K562 (cell line): ENCODE data around the gene AGPAT3. TPM values are rescaled to one million over a fixed set of nuclear protein-coding genes. Genes with fewer than 3 reads are reported as not detected.

Experiments used
- ATAC-seq: fragments of 200-7000 bp; cut with Tn5 transposase; 3 replicates; pipeline ENCODE4 v1.9.1; 2020; ENCODE audit warnings: moderate library complexity
- BruUV-seq: library from RNA; stranded (reverse); fragments of 400-500 nt; replicated peaks from 2 replicates; lab custom pipeline; 2021; lab: Mats Ljungman, UMichigan
- CTCF ChIA-PET: fragments of 300-600 bp; formaldehyde crosslinking; extraction: SDS; loops from one replicate; lab custom pipeline; 2021; ENCODE audit warnings: low intra/inter-chr PET ratio; lab: Yijun Ruan, JAX
- POLR2A ChIA-PET: fragments of 300-600, 350-650 bp; sonication (Branson Sonifier 250); formaldehyde crosslinking; extraction: SDS; loops from one replicate; lab custom pipeline; 2021; ENCODE audit warnings: antibody characterized with exemption, inconsistent platforms; lab: Yijun Ruan, JAX
- DNase-seq, 4 experiments: peaks; one replicate each; pipeline versions ENCODE4 v3.0.0 to v3.0.0-alpha.2; 2011 to 2018; ENCODE audit warnings: low spot score in 3 of 4, mixed read lengths in 3 of 4; ENCODE audit errors: extremely low read depth in 1 of 4
- FAIRE-seq: peaks from 2 replicates; lab custom pipeline; 2011; peaks lifted over from hg19 to GRCh38; lab: Jason Lieb, UNC
- H2AFZ ChIP-seq: 2 replicates; pipeline ENCODE4 v1.6.0; 2011; ENCODE audit warnings: low read depth, low read length, control low read depth, inconsistent platforms
- H3K27ac ChIP-seq: fragments of 200-600 bp; 3 replicates; pipeline ENCODE4 v1.8.0; 2011; ENCODE audit warnings: low read depth, mild to moderate bottlenecking, control low read depth, inconsistent platforms, low read length, moderate library complexity, mixed read lengths; ENCODE audit errors: extremely low read depth
- H3K27me3 ChIP-seq, 2 experiments: fragments of 300-600 bp in 1 of 2; 2 replicates in 1 of 2; 3 replicates in 1 of 2; pipeline versions ENCODE4 v1.6.0 to v1.8.0; 2011; ENCODE audit warnings: inconsistent platforms in 2 of 2, low read length in 2 of 2, mild to moderate bottlenecking in 1 of 2, mixed read lengths in 1 of 2, moderate library complexity in 1 of 2; ENCODE audit not compliant: control insufficient read depth in 2 of 2, insufficient read depth in 2 of 2
- H3K36me3 ChIP-seq: fragments of 300-600 bp; 3 replicates; pipeline ENCODE4 v1.8.0; 2011; ENCODE audit warnings: mild to moderate bottlenecking, low read length, inconsistent platforms; ENCODE audit not compliant: control insufficient read depth, insufficient read depth
- H3K4me1 ChIP-seq, 2 experiments: fragments of 200-600 bp in 1 of 2; replicated peaks in 1 of 2; 2 replicates in 1 of 2; 3 replicates in 1 of 2; pipeline versions ENCODE4 v1.5.1 to v1.8.0; 2011; ENCODE audit warnings: inconsistent platforms in 2 of 2, low read length in 2 of 2, mild to moderate bottlenecking in 1 of 2, mixed read lengths in 1 of 2, moderate library complexity in 1 of 2; ENCODE audit not compliant: control insufficient read depth in 2 of 2, insufficient read depth in 2 of 2
- H3K4me2 ChIP-seq: 2 replicates; pipeline ENCODE4 v1.6.1; 2011; ENCODE audit warnings: low read length, control low read depth, inconsistent platforms, mixed read lengths; ENCODE audit not compliant: insufficient read depth
- H3K4me3 ChIP-seq: fragments of 200-600 bp; sonication (generic), shearing (Covaris generic); 2 replicates; pipeline ENCODE4 v1.5.1; 2016; ENCODE audit warnings: control low read depth, inconsistent platforms
- H3K79me2 ChIP-seq: fragments of 200-600 bp; 3 replicates; pipeline ENCODE4 v1.8.0; 2011; ENCODE audit warnings: low read length, inconsistent platforms; ENCODE audit not compliant: control insufficient read depth, insufficient read depth
- H3K9ac ChIP-seq, 2 experiments: 2 replicates each; pipeline versions ENCODE4 v1.6.0 to v1.6.1; 2011; ENCODE audit warnings: low read depth in 2 of 2, low read length in 2 of 2, control low read depth in 1 of 2, inconsistent platforms in 1 of 2, mild to moderate bottlenecking in 1 of 2, mixed read lengths in 1 of 2; ENCODE audit not compliant: insufficient read depth in 1 of 2
- H3K9me1 ChIP-seq: one replicate; pipeline ENCODE4 v1.6.0; 2011; ENCODE audit warnings: inconsistent platforms, mild to moderate bottlenecking, low read length, moderate library complexity; ENCODE audit not compliant: control insufficient read depth, insufficient read depth
- H3K9me3 ChIP-seq: replicated peaks from 2 replicates; pipeline ENCODE4 v1.5.1; 2011; ENCODE audit warnings: low read depth, low read length, inconsistent platforms; ENCODE audit not compliant: control insufficient read depth, insufficient read depth
- H4K20me1 ChIP-seq: replicated peaks from 2 replicates; pipeline ENCODE4 v1.6.1; 2011; ENCODE audit warnings: low read length, inconsistent platforms, mixed read lengths; ENCODE audit not compliant: control insufficient read depth, insufficient read depth
- ARHGAP35 ChIP-seq: fragments of 450-650 bp; IDR thresholded peaks from 2 replicates; pipeline ENCODE4 v1.6.1; 2018; ENCODE audit not compliant: partially characterized antibody
- ARID1B ChIP-seq: fragments of 450-650 bp; IDR thresholded peaks from 2 replicates; pipeline ENCODE4 v1.6.1; 2016; ENCODE audit warnings: antibody characterized with exemption, mild to moderate bottlenecking, inconsistent platforms
- HDAC6 ChIP-seq: IDR thresholded peaks from 2 replicates; pipeline ENCODE4 v1.6.1; 2012; ENCODE audit warnings: low read depth, mild to moderate bottlenecking, control low read depth, inconsistent platforms, low read length, moderate library complexity
- MEIS2 ChIP-seq: fragments of 450-650 bp; IDR thresholded peaks from 2 replicates; pipeline ENCODE4 v1.6.1; 2014; ENCODE audit warnings: mild to moderate bottlenecking; ENCODE audit not compliant: partially characterized antibody
- TAF9B ChIP-seq: fragments of 450-650 bp; IDR thresholded peaks from 2 replicates; pipeline ENCODE4 v1.6.1; 2018; ENCODE audit warnings: mild to moderate bottlenecking; ENCODE audit not compliant: partially characterized antibody
- ZNF140 ChIP-seq: fragments of 250-450 bp; sonication (Bioruptor Pico); IDR thresholded peaks from 2 replicates; pipeline ENCODE4 v1.8.0; 2021; ENCODE audit warnings: moderate library complexity, mild to moderate bottlenecking, inconsistent platforms
- WGBS: fragments of 100-300 bp; shearing (Covaris generic); methylation state at CpG from one replicate; pipeline ENCODE4 v1.1.6; 2016; ENCODE audit warnings: low coverage, mixed read lengths; ENCODE audit not compliant: insufficient coverage; ENCODE audit errors: missing lambda C conversion rate; 5-methylcytosine and 5-hydroxymethylcytosine counted together
- in situ Hi-C: fragments of 300-500 bp; cut with MboI; formaldehyde crosslinking; loops from 4 replicates; pipeline ENCODE4 v1.15.0; 2018; ENCODE audit warnings: inconsistent platforms, mixed read lengths
- intact Hi-C: fragments of 100-400 bp; cut with micrococcal nuclease; formaldehyde crosslinking; loops from 2 replicates; pipeline ENCODE4 v1.14.2; 2022
- polyA plus RNA-seq, 8 experiments: library from polyadenylated mRNA; depleted of rRNA in 4 of 8; stranded (reverse) in 5 of 8; unstranded in 3 of 8; fragments of >200 nt; fragmentation: Nextera tagmentation in 2 of 8; fragmentation: Illumina TruSeq in 1 of 8; extraction: Ambion mirVana in 2 of 8; extraction: Trizol in 1 of 8; gene quantifications; 2 replicates each; pipeline versions ENCODE4 v1.2.1 to v1.2.3, GENCODE V29; 2011 to 2014; ENCODE audit warnings: inconsistent platforms in 1 of 8, missing spikeins in 1 of 8
- total RNA-seq, 7 experiments: library from RNA; depleted of rRNA in 6 of 7; stranded (reverse); fragments of >200 nt in 6 of 7; fragmentation: Illumina TruSeq in 2 of 7; extraction: Trizol in 2 of 7; gene quantifications; 2 replicates each; pipeline versions ENCODE4 v1.2.1 to v1.2.3, GENCODE V29; 2011 to 2021; ENCODE audit warnings: low replicate concordance in 1 of 7
- TF ChIP-seq, protein P1 (sequence below): fragments of 450-650 bp; IDR thresholded peaks from 2 replicates; pipeline ENCODE4 v1.6.1; 2016
- TF ChIP-seq, protein P2 (sequence below), 2 experiments: fragments of 200-800 bp in 1 of 2; sonication (Bioruptor generic) in 1 of 2; sonication (generic) in 1 of 2; formaldehyde crosslinking in 1 of 2; IDR thresholded peaks in 1 of 2; conservative IDR thresholded peaks in 1 of 2; 2 replicates each; pipeline versions ENCODE4 v1.5.0 to v1.6.1; 2016 to 2020; ENCODE audit warnings: missing compliant biosample characterization in 1 of 2, missing genetic modification characterization in 1 of 2, missing genetic modification reagents in 1 of 2
- TF ChIP-seq, protein P3 (sequence below): fragments of 450-650 bp; IDR thresholded peaks from 2 replicates; pipeline ENCODE4 v1.6.1; 2018; ENCODE audit warnings: mild to moderate bottlenecking, low read depth; ENCODE audit not compliant: partially characterized antibody
- TF ChIP-seq, protein P4 (sequence below): fragments of 450-650 bp; IDR thresholded peaks from 2 replicates; pipeline ENCODE4 v1.6.1; 2017; ENCODE audit warnings: antibody characterized with exemption, mild to moderate bottlenecking

Gene AGPAT3
- total and polyA plus RNA-seq, 9 of the 15 experiments (the other 6 are each of a cell fraction or from before 2014, with no cell fraction given), result 1.5 to 88.4 (median 35.7) TPM

DNA sequence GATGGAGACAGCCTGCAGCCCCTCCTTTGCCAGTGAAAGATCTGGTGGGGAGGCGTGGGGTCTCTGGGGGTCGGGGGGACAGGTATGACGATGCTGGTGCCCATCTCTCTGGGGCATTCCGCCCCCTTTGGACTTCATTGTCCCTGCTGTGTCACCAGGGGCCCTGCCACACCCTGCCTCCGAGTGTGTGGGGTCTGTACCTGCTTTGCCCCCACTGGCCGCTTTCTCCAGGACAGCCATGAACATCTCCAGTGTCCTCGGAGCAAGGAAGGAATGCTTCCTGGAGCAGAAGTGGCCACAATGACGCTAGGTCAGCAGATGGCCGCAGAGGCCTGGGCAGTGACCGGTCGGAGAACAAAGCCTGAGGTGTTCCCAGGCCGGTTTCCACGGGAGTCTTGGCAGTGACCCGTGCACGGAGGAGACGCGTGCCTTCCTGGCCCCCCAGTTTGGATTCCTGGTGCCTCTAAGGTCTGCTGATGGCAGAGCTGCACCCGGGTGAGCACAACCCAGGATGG is 128.5 kb downstream of the AGPAT3 start (continued):
- TF ChIP-seq, protein P1, sequence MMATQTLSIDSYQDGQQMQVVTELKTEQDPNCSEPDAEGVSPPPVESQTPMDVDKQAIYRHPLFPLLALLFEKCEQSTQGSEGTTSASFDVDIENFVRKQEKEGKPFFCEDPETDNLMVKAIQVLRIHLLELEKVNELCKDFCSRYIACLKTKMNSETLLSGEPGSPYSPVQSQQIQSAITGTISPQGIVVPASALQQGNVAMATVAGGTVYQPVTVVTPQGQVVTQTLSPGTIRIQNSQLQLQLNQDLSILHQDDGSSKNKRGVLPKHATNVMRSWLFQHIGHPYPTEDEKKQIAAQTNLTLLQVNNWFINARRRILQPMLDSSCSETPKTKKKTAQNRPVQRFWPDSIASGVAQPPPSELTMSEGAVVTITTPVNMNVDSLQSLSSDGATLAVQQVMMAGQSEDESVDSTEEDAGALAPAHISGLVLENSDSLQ, result no peak
- TF ChIP-seq HDAC6 (no peak), ARID1B (no peak), ARHGAP35 (no peak)
- TF ChIP-seq, protein P2, sequence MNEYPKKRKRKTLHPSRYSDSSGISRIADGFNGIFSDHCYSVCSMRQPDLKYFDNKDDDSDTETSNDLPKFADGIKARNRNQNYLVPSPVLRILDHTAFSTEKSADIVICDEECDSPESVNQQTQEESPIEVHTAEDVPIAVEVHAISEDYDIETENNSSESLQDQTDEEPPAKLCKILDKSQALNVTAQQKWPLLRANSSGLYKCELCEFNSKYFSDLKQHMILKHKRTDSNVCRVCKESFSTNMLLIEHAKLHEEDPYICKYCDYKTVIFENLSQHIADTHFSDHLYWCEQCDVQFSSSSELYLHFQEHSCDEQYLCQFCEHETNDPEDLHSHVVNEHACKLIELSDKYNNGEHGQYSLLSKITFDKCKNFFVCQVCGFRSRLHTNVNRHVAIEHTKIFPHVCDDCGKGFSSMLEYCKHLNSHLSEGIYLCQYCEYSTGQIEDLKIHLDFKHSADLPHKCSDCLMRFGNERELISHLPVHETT (CRISPR knock-in tag; conservative IDR thresholded peaks at IDR 0.05 in 1 of 2, IDR thresholded peaks at IDR 0.05 in 1 of 2), result no peak

DNA sequence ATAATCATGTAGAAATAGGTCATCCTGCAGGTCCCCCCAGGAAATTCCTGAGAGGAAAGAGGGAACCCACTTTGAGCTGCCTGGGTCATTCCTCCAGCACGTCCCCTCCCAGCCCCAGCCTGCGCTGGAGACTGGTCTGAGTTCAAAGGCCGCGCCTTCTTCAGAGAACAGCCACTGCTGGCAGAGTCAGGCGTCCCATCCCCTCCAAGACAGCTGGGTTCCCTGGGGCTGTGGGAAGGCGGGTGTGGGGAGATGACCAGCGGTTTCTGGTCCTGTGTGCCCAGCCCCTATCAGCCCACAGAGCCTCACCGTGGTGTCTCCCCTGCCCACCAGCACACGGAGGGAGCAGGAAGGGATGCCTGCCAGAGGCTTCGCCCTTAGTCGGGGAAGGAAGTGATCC is 129.1 kb downstream of the AGPAT3 start:
- FAIRE-seq (no peak), DNase-seq (no peak), ATAC-seq (peak; percentile 64)
- CTCF ChIA-PET, result no interaction called here
- Histone ChIP-seq H3K79me2 (no peaks in the 10 kb centered on the region), H3K27me3 (peaks cover 30 to 52% of the 10 kb centered on the region in 2 experiments), H2AFZ (no peak overlapping the region), H3K9ac (no peak overlapping the region), H3K4me1 (peaks cover 0 to 25% of the 10 kb centered on the region in 2 experiments; a peak in 2 of 5 replicates), H3K9me3 (no peaks in the 10 kb centered on the region; the same call in 1 of the 2 replicates), H3K36me3 (no peaks in the 10 kb centered on the region), H3K4me3 (no peak overlapping the region), H3K4me2 (no peak overlapping the region), H3K27ac (no peak overlapping the region), H3K9me1 (no peaks in the 10 kb centered on the region), H4K20me1 (no peaks in the 10 kb centered on the region)
- in situ Hi-C loops (no loop called here), intact Hi-C loops (no loop called here)
- 25% methylated on average over 11 of the region's 11 CpGs for WGBS
- BruUV-seq, result no TSS peak
- POLR2A ChIA-PET, result no interaction called here
- TF ChIP-seq, protein P3, sequence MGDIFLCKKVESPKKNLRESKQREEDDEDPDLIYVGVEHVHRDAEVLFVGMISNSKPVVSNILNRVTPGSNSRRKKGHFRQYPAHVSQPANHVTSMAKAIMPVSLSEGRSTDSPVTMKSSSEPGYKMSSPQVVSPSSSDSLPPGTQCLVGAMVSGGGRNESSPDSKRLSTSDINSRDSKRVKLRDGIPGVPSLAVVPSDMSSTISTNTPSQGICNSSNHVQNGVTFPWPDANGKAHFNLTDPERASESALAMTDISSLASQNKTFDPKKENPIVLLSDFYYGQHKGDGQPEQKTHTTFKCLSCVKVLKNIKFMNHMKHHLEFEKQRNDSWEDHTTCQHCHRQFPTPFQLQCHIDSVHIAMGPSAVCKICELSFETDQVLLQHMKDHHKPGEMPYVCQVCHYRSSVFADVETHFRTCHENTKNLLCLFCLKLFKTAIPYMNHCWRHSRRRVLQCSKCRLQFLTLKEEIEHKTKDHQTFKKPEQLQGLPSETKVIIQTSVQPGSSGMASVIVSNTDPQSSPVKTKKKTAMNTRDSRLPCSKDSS, result no peak
- TF ChIP-seq TAF9B (no peak), MEIS2 (no peak), ZNF140 (CRISPR knock-in tag) (no peak)
- TF ChIP-seq, protein P4, sequence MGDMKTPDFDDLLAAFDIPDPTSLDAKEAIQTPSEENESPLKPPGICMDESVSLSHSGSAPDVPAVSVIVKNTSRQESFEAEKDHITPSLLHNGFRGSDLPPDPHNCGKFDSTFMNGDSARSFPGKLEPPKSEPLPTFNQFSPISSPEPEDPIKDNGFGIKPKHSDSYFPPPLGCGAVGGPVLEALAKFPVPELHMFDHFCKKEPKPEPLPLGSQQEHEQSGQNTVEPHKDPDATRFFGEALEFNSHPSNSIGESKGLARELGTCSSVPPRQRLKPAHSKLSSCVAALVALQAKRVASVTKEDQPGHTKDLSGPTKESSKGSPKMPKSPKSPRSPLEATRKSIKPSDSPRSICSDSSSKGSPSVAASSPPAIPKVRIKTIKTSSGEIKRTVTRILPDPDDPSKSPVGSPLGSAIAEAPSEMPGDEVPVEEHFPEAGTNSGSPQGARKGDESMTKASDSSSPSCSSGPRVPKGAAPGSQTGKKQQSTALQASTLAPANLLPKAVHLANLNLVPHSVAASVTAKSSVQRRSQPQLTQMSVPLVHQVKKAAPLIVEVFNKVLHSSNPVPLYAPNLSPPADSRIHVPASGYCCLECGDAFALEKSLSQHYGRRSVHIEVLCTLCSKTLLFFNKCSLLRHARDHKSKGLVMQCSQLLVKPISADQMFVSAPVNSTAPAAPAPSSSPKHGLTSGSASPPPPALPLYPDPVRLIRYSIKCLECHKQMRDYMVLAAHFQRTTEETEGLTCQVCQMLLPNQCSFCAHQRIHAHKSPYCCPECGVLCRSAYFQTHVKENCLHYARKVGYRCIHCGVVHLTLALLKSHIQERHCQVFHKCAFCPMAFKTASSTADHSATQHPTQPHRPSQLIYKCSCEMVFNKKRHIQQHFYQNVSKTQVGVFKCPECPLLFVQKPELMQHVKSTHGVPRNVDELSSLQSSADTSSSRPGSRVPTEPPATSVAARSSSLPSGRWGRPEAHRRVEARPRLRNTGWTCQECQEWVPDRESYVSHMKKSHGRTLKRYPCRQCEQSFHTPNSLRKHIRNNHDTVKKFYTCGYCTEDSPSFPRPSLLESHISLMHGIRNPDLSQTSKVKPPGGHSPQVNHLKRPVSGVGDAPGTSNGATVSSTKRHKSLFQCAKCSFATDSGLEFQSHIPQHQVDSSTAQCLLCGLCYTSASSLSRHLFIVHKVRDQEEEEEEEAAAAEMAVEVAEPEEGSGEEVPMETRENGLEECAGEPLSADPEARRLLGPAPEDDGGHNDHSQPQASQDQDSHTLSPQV, result no peak
